GM04503 (cell line): ENCODE results near the gene DTX2.
"Not testable (repeated sequence)": the region's sequence is repeated elsewhere in the genome, so short reads cannot be mapped to it uniquely, and the experiment has no call there.

ENCODE experiments used
- DNase-seq: peaks from one replicate; pipeline ENCODE4 v3.0.0-alpha.2; 2012; ENCODE audit warnings: low read depth

DTX2 gene

DNA sequence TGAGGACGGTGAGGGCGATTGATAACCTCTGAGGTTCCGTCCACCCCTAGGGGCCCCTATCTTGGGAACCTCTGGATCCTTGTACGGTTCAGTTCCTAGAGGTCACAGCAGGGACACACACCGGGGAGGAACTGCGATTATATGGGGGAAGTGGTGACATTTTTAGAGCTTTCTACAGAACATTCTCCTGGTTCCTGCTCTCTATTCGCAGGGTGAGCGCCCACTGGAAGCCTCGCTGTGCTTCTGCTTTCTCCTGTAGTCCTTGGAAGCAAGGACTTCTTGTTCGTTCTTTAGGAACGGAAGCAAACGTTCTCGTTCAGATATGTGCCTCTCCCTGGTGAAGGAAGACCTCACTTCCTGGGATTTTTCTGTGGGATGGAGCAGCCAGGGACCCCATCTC lies 26.5 kb downstream of the DTX2 start:
- not testable (repeated sequence) for DNase-seq

DNA sequence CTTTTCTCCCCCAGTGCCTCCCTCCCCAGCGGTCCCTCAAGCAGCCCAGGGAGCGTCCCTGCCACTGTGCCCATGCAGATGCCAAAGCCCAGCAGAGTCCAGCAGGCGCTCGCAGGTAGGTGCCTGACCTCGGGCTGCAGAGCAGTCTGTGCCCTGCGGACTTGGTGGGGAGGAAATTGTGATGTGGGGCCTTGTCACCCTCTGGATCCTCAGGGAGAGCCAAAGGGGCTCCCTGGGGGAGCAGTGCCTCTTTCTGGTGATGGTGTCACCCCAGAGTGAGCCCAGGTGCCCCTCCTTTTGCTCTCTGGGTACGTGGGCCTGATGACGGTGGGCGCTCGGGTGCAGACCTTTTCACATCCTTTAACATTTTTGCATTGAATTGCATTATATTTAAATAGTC lies 30.6 kb downstream of the DTX2 start:
- not testable (repeated sequence) for DNase-seq

GRCh38 chr7:76495717-76496116 lies 34.2 kb downstream of the DTX2 start:
- not testable (repeated sequence) for DNase-seq

GRCh38 chr7:76497918-76498582 lies 36.5 kb downstream of the DTX2 start:
- not testable (repeated sequence) for DNase-seq

DNA sequence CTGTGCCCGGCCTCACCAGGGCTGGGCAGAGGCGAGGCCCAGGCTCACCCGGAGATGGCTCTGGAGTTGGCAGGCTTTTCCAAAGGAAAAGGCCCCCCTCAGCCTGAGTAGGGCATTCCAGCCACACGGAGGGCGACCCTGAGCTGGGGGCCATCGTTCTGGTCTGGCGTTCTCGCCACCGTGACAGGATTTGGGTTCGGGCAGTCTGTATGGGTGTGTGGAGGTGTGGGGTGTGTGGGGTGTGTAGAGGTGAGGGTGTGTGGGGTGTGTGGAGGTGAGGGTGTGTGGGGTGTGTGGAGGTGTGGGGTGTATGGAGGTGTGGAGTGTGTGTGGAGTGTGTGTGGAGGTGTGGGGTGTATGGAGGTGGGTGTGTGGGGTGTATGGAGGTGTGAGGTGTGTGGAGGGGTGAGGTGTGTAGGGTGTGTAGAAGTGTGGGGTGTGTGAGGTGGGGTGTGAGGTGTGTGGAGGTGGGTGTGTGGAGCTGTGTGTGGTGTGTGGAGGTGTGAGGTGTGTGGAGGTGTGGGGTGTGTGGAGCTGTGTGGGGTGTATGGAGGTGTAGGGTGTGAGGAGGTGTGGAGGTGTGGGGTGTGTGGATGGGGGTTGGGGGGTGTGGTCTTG lies 37.2 kb downstream of the DTX2 start:
- DNase-seq: not testable (repeated sequence)

DNA sequence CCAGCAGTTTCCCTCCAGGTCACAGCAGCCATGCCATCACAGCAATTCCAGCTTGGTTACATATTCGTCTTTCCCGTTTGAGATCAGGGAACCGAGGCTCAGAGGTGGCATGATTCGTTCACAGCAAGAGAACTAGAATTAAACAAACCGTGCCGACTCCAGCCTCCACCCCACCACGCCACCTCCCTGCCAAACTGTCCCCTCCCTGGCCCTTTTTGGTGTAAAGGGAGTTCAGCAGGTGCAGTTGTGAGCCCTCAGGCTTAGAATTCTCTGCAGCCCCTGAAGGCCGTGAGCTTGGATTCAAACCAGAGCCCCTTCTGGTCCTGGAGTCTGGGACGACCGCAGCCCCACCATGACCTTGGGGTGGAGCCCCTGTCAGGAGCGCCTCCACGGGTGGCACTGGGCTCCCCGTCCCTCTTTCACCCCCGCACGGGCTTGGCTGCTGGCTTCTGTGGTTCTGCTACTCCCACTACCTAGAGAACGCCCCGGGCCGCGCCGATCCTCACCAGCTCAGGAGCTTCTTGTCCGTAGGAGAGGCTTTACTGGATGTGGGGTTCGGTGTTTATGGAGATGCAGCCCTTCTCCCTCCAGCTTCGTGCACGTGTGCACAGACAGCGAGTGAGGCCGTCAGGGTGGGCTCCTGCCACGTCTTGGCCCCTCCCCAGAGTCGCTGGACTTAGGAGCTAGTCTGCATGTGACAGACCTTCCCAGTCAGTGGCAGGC lies 37.9 kb downstream of the DTX2 start:
- not testable (repeated sequence) for DNase-seq

- DNase-seq: not testable (repeated sequence)
Measured at GRCh38 chr7:76499924-76500241, 38.4 kb downstream of the DTX2 start.

GRCh38 chr7:76502224-76502623 lies 40.7 kb downstream of the DTX2 start:
- DNase-seq: not testable (repeated sequence)

GRCh38 chr7:76502836-76503235 lies 41.3 kb downstream of the DTX2 start:
- not testable (repeated sequence) for DNase-seq

DNA sequence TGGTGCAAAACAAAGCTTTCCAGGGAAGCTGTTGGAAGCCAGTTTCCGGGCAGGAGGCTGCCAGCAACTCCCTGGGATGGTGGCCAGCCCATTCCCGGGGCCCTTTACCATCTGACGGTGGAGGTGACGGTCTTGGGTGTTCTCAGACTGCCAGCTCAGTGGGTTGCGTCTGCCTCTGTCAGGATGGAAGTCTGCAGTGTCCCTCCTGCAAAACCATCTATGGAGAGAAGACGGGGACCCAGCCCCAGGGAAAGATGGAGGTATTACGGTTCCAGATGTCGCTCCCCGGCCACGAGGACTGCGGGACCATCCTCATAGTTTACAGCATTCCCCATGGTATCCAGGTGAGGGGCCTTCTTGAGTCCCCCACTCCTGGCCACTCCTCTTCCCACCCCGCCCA lies 41.7 kb downstream of the DTX2 start:
- not testable (repeated sequence) for DNase-seq

DNA sequence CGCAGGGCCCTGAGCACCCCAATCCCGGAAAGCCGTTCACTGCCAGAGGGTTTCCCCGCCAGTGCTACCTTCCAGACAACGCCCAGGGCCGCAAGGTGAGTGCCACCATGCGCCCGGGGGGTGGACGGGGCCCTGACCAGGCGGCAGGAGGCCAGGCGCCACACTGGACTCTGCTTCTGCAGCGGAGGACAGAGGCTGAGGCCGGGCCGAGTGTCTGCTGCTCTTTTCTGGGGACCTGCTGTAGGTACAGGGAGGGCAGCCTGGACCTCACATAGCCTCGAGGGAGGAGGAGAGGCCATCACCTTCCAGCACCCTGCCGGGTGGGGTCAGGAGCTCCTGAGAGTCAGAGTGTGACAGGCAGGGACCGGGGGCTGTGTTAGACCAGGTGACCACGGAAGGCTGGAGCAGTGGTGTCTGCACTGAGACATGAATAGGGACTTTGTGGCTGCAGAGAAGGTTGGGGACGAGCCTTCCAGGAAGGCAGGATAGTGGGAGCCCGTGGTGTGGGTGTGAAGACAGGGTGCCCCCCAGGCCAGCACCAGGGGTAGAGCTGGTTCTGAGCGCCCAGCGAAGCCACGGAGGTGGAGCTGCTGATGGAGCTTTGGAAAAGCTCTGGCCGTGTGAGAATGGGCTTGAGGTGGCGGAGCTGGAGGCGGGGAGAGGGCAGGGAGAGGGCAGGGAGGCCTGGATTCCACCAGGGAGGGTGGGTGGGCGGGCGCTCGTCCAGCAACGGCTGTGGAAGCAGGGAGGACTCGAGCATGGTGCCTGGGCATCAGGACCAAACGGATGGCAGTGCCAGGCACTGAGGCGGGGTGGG lies 43.0 kb downstream of the DTX2 start:
- DNase-seq: not testable (repeated sequence)

DNA sequence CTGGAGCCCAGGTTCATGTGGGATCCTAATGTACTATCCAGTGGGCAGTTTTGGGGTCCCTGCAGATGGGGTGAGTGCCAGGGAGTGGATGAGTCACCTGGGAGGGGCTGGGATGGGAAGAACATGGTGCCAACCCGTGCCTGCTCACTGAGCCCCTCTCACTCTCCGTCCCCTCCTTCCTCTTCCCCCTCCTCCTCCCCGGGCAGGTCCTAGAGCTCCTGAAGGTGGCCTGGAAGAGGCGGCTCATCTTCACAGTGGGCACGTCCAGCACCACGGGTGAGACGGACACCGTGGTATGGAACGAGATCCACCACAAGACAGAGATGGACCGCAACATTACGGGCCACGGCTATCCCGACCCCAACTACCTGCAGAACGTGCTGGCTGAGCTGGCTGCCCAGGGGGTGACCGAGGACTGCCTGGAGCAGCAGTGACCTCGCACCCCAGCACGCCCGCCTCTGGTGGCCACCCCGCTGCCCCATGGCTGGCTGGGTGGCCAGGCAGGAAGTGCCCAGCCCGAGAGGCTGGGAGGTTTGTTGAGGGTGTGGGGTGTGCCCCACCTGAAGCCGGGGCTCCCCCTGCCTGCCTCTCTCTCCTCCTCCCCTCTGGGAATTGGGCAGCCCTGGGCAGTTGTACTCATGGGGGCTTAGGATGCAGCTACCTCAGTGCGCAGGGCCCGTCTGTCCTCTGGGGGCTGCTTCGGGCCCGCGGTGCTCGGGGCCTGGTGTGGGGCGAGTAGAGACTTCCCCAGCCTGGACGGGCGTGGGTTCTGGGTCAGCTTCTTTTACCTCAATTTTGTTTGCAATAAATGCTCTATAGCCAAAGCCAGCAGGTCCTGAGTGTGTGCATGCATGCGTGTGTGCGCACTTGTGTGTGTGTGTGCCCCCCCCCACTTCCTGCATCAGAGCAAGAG lies 43.9 kb downstream of the DTX2 start:
- DNase-seq: no peak

- no peak for DNase-seq
Measured at GRCh38 chr7:76506081-76506440, 44.6 kb downstream of the DTX2 start.

- not testable (repeated sequence) for DNase-seq
Measured at GRCh38 chr7:76506643-76507042, 45.1 kb downstream of the DTX2 start.

DNA sequence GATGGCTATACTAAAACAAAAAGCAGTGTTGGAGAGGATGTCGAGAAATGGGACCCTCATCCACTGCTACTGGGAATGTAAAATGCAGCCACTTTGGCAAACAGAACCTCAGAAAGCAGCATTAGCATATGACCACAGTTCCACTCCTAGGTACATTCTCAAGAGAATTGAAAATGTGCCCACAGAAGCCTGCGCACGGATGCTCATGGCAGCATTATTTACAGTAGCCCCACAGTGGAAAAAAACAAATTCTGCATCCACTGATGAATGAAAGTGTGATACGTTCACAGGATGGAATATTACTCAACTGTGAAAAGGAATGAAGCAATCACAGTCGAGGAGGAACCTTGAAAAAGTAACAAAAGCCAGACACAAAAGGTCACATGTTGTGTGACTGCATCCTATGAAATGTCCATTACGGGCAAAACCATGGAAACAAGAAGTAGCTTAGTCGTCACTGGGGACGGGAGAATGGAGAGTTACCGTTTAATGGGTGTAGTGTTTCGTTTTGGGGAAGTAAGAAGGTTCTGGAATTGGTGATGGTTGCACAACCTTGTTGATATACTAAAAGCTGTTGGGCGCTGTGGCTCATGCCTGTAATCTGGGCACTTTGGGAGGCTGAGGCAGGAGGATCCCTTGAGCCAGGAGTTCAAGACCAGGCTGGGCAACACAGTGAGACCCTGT lies 46.4 kb downstream of the DTX2 start:
- DNase-seq: no peak

- no peak for DNase-seq
Measured at GRCh38 chr7:76509931-76510877, 48.7 kb downstream of the DTX2 start, which contains the start of gene UPK3B. UPK3B (plus strand) TSS chr7:76510552; CDS start chr7:76510653, 101 bp downstream.

GRCh38 chr7:76511200-76511910 lies 49.8 kb downstream of the DTX2 start:
- DNase-seq: not testable (repeated sequence)

GRCh38 chr7:76511911-76512885 lies 50.7 kb downstream of the DTX2 start:
- DNase-seq: not testable (repeated sequence)
